Fibroblast of upper back skin (primary cell): ENCODE measurements around the gene SYPL1.

Source experiments
- DNase-seq: peaks from one replicate; pipeline ENCODE4 v3.0.0-alpha.2; 2013

SYPL1 gene

GRCh38 chr7:106121189-106121810 is 9.2 kb upstream of the SYPL1 start:
- no peak for DNase-seq

DNA sequence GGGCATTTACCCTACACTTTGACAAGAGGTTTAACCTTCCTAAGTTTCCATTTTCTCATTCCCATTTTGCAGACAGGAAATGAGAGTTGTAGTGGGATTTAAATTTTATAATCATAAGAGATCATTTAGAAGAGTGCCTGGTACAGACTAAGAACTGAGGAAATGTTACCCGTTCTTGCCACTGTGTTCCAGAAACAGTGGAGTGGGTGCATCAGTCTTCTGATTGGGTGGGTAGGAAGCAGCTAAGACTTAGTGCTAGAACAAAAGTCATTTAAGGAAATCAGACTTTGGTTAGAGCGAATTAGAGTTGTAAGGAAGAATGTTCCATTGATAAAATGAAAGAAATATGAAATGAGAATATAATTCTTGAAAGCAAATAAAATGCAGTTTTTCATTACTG is 8.4 kb upstream of the SYPL1 start:
- no peak for DNase-seq

- no peak for DNase-seq
These were observed 7.6 kb upstream of the SYPL1 start for GRCh38 chr7:106119719-106120118.

- no peak for DNase-seq
These were observed 5.9 kb upstream of the SYPL1 start for GRCh38 chr7:106117786-106118544.

- no peak for DNase-seq
These were observed 4.1 kb upstream of the SYPL1 start for GRCh38 chr7:106116161-106116704.

DNA sequence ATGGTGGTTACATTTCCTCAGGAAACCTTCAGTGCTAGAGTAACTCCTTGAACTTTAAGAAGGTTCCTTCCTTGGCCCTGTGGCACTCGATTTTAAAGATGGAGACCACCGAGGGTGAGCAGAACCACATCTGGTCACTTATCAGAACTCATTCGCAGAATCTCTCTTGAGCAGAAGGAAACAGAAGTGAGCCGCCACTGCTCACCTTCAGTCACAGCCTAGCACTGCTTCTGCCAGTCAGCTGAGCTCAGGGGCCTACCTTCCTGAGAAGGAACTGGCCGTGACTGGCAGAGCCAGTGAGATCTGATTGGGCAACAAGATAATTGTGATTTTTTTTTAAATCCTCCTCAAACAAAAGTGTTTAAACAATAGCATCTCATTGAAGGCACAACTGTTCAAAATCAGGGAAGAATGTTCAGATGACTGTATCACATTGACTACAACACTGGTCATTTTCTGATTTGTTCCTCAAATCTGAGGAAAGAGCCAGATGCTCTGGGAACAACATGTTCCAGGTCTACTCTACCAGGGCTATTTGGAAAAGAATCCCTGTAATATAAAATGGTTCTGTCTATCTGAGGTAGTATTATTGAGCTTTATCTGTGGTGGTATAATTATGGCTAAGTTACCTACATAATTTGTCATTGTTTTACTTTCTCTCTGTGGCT is 2.7 kb upstream of the SYPL1 start:
- no peak for DNase-seq

DNA sequence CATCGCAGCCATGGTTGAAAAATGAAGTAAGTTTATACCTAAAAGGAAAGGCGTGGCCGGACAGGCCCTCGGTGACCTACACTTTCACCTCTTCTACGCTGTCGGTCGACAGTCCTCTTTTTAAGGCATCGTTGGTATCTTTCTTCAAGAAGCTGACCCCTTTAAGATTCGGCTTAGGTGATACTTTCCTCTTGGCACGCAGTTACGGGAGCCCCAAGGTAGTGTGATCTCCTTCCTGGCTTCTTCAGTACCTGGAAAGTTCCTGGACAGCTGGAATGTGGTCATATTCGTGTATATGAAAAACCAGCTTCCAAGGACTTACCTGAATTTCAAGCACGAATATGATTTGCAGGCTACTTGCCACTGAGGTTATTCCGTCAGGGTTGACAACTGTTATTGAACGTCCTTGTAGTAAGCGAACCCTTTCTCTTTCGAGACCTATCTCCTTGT is 885 bp upstream of the SYPL1 start:
- no peak for DNase-seq

GRCh38 chr7:106111655-106112117 is 426 bp downstream of the SYPL1 start:
- peak; percentile 41 for DNase-seq

DNA sequence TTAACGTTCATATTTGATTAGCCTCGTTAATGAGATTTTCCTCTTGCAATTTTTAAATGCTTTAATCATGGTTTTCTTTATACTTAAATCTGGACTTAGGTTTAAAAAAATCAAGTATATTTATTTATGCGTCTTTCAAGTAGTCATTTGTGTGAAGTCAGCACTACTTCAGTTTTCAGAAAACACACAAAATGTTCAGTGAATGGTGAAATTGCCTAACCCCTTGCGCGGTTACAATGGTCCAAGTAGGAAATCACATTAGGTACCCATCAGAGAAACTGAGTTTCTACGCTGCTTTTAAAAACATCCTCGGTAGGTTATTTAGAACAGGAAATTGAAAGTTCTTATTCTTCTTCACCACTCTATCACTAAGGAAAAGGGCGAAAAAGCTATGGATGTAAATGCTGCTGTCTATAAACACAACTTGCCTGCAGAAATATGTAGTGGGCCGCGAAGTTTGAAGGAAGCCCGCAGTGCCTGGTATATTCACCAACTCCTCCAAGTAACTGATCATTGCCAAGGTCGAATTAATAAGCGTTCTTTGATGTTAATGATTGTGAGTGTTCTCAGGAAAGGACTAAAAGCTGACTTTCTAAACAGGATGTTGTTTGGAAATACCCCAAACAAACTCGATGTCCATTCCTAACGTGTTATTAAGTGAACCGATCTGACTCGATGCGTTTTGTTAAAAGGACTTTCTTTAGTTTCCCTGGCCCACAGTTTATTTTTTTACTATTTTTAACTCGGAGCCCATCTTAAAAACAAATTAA is 1.0 kb downstream of the SYPL1 start:
- no peak for DNase-seq

DNA sequence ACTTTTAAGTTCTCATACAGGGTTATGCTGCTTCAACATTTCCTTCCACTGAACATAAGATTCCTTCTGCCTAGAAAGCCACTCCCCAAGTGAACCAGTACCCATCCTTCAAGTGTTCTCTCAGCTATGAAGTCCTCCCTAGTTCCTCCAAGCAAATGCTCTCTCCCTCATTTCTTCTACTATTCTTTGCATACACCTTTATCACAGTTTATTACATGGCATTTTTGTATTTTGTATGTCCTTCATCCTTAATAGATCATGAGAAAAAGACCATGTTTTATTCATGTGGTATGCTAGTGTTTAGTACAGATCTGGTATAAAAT is 1.9 kb downstream of the SYPL1 start:
- DNase-seq = no peak

- DNase-seq = no peak
These were observed 2.4 kb downstream of the SYPL1 start for GRCh38 chr7:106109521-106110237.

GRCh38 chr7:106108991-106109390 is 3.1 kb downstream of the SYPL1 start:
- DNase-seq = peak; percentile 27

- DNase-seq = no peak
These were observed 7.3 kb downstream of the SYPL1 start for GRCh38 chr7:106104721-106105260.

DNA sequence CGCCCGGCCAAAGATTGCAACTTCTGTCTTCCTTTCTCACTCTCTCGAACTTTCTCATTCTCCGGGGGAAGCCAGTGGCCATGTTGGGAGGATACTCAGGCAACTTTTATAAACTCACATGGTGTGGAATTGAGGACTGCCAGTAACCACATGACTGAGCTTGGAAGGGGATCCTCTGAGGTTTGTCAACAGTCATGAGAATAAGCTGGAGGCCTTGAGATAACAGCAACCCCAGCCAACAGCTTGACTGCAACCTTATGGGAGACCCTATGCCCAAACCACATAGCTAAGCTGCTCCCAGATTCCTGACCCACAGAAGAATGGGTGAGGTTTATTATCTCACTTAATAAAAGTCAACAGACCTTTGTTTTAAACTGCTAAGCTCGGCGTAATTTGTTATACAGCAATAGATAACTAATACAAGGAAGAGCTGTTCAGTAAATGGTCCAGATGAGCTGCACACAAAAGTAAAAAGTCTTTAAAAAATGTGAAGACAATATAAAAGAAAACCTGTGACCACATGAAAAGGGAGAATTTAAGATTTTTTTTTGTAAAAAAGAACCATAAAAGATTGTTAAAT is 9.6 kb downstream of the SYPL1 start:
- no peak for DNase-seq

DNA sequence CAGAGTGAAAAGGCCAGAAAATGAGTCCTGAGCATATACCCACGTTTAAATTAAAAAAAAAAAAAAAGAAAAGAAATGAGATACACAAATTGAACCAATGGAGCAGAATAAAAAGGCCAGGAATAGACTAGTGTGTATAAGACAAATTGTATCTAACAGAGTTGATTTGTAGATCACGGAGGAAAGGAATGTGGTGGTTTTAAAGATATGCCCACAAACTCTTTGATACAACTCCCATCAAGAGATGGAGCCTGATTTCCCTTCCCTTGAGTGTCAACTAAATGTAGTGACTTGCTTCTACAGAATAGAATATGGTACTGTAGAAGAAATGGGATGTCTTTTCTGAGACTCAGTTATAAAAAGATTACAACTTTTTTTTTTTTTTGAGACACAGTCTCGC is 10.4 kb downstream of the SYPL1 start:
- DNase-seq = peak; percentile 35

- no peak for DNase-seq
These were observed 11.1 kb downstream of the SYPL1 start for GRCh38 chr7:106100863-106101629.

- no peak for DNase-seq
These were observed 12.6 kb downstream of the SYPL1 start for GRCh38 chr7:106099539-106099938.

DNA sequence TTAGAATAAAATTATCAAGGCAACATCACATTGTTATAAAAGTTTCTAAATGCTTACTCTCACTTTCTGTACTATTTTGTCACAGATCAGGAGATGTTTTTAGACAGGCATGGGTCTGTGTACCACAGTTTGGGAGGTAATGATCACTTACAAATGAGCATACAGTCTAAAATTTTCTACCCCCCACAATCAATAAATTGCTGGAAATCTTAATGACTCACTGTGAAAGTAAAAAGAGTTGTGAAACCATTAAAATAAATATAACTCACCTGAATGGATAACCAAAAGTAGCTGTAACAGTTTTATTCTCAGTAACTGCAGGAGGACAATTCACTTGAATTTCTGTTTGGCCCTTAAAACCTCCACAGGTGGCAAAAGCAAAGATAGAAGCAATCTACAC is 13.2 kb downstream of the SYPL1 start:
- no peak for DNase-seq

DNA sequence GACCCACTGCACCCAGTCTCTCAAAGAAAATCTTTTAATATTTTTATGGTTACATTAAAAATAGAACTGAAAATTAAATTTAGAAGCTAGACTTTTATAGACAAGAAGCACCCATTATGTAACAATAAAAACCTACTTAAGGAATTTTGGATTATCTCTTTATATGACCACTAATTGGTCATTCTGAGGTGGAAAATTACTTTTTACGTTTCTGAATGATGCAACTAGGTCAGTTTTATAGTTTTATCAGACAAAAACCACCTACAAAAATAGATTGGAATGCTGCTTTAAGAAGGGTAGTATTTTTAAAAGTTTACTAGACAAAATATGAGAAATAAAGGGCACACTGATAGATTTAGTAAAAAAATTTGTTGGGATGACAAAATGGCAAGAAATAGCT is 16.5 kb downstream of the SYPL1 start:
- DNase-seq = no peak

GRCh38 chr7:106094780-106095179 is 17.3 kb downstream of the SYPL1 start:
- no peak for DNase-seq

DNA sequence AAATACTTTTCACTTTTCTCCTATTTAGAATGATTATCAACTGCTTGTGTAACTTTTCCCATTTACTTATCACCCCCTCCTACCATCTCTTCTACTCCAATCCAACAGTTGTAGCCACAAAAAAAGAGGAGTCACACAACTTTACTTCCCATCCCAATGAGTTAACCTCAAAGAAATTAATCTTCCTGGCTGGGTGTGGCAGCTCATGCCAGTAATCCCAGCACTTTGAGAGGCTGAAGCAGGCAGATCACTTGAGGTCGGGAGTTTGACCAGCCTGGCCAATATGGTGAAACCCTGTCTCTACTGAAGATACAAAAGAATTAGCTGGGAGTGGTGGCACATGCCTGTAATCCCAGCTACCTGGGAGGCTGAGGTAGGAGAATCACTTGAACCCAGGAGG is 19.9 kb downstream of the SYPL1 start:
- no peak for DNase-seq
